GM08714 (cell line): ENCODE measurements around the gene PLA2G2C.
"Not testable (repeated sequence)": the region's sequence is repeated elsewhere in the genome, so short reads cannot be mapped to it uniquely, and the experiment has no call there.

ENCODE experiments used
- H3K4me3 ChIP-seq: fragments of 200-500 bp; sonication (Bioruptor generic); 2 replicates; pipeline ENCODE4 v1.5.1; 2014; ENCODE audit warnings: mild to moderate bottlenecking, low read length, inconsistent platforms
- ZNF274 ChIP-seq: IDR thresholded peaks from 2 replicates; pipeline ENCODE4 v1.6.1; 2012; ENCODE audit warnings: mild to moderate bottlenecking, low read depth, low read length

Gene PLA2G2C

GRCh38 chr1:20147846-20148570 is 38.3 kb downstream of the PLA2G2C start:
- TF ChIP-seq ZNF274 = no peak
- no peak overlapping the region for H3K4me3 ChIP-seq

- H3K4me3 ChIP-seq = no peak overlapping the region
- TF ChIP-seq ZNF274 = no peak
These were observed 42.4 kb downstream of the PLA2G2C start for GRCh38 chr1:20143734-20144565.

GRCh38 chr1:20143318-20143717 is 43.0 kb downstream of the PLA2G2C start:
- H3K4me3 ChIP-seq = no peak overlapping the region
- no peak for TF ChIP-seq ZNF274

- H3K4me3 ChIP-seq = no peak overlapping the region
- TF ChIP-seq ZNF274 = no peak
These were observed 44.2 kb downstream of the PLA2G2C start for GRCh38 chr1:20142001-20142710.

DNA sequence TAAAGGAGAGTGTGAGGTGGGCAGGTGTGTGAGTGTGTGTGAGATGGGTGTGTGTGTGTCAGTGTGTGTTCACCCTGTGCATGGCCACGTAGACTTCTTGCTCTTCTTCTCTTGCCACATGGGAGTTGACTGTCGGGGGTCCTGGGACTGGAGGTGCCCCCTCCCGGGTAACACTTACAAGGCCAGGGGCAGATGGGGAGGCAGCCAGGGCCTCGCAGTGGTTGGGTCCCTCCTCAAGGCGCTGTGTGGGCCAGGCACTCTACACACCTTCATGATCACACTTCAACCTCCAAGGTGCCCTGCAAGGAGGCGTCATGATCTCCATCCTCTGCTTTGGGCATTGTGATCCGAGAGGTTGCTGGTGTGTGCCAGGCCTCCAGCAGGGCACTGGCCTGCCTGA is 44.9 kb downstream of the PLA2G2C start:
- no peak overlapping the region for H3K4me3 ChIP-seq
- no peak for TF ChIP-seq ZNF274

- no peak for TF ChIP-seq ZNF274
- no peak overlapping the region for H3K4me3 ChIP-seq
These were observed 45.3 kb downstream of the PLA2G2C start for GRCh38 chr1:20141001-20141400.

- no peak overlapping the region for H3K4me3 ChIP-seq
- no peak for TF ChIP-seq ZNF274
These were observed 46.3 kb downstream of the PLA2G2C start for GRCh38 chr1:20139776-20140612.

DNA sequence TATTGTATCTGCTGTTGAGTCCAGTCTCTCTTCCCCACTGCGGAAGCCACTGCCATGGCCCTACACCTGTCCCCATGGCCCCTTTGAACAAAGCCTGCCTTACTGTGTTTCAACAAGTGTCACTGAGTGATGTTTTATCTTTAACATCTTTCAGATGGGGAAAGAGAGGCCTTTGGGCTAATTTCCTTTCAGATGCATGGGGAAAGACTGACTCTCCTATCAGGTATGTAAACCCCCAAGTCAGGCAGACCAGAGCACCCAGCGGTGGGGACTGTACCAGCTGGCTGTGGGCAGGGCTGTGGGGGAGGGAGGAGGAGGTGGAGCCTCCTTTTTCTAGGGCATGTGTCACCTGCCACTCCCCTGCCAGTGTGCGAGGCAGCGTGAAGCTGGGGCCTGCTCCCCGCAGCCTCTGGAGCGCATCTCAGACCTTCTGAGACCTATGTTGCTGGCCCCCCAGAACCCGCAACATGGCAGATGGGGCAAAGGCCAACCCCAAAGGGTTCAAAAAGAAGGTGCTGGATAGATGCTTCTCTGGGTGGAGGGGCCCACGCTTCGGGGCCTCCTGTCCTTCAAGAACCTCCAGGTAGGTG is 47.3 kb downstream of the PLA2G2C start, which contains the start of gene PLA2G2F:
Gene PLA2G2F, plus strand, starts transcription at position 363 of the 590 bp plus-strand sequence. Its CDS starts 105 bp downstream, at position 468.
- H3K4me3 ChIP-seq = no peak within 1 kb of the TSS
- no peak for TF ChIP-seq ZNF274

DNA sequence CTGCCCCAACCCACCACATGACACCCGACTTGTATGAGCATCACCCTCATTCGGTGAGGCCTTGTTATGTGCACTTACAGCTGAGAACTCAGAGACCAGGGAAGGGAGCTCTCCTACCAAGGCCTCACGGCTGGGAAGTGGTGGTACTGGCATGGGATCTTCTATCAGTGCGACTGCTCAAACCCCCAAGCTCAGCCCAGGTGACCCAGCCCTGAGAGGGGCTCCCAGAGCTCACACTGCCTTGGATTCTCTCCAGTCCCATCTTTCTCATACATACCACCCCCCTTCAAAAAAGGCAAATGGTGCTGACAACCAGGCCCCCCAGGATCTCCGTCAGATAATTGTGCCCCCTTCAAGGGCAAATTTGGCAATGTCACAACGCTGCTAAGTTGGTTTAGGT is 48.0 kb downstream of the PLA2G2C start:
- no peak overlapping the region for H3K4me3 ChIP-seq
- TF ChIP-seq ZNF274 = no peak

- H3K4me3 ChIP-seq = no peak overlapping the region
- no peak for TF ChIP-seq ZNF274
These were observed 48.7 kb downstream of the PLA2G2C start for GRCh38 chr1:20137604-20138003.

- no peak for TF ChIP-seq ZNF274
- no peak overlapping the region for H3K4me3 ChIP-seq
These were observed 49.3 kb downstream of the PLA2G2C start for GRCh38 chr1:20137055-20137454.

GRCh38 chr1:20136249-20136648 is 50.1 kb downstream of the PLA2G2C start:
- no peak overlapping the region for H3K4me3 ChIP-seq
- no peak for TF ChIP-seq ZNF274

DNA sequence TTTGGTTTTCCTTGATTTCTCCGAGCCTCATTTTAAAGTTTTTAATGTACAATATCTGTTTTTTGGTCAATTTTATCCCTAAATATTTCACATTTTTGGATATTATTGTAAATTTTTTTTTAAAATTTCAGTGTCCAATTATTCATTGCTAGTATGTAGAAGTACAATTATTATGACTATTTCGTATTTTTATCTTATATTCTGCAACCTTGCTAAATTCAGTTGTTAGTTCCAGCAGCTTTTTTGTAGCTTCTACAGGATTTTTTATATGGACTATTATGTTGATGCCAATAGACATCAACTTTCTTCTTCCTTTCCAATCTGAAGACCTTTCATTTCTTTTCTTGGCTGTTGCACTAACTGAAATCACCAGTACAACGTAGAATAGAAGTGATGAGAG is 51.3 kb downstream of the PLA2G2C start:
- TF ChIP-seq ZNF274 = no peak
- H3K4me3 ChIP-seq = no peak overlapping the region

DNA sequence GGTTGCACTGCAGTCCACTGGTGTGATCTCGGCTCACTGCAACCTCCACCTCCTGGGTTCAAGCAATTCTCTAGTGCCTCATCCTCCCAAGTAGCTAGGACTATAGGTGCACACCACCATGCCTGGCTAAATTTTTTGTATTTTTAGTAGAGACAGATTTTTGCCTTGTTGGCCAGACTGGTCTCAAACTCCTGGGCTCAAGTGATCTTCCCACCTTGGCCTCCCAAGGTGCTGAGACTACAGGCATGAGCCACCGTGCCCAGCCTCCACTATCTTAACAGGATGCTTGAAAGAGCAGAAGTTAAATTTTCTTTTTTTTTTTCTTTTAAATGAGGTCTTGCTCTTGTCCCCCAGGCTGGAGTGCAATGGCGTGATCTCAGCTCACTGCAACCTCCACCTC is 55.8 kb downstream of the PLA2G2C start:
- H3K4me3 ChIP-seq = not testable (repeated sequence)
